Measurements from ENCODE around the gene GNAL. TPM values are rescaled to one million over a fixed set of nuclear protein-coding genes. Genes with fewer than 3 reads are reported as not detected.

GNAL gene
- total RNA-seq, 1 donor from 2014 or later: 1.1 TPM

DNA sequence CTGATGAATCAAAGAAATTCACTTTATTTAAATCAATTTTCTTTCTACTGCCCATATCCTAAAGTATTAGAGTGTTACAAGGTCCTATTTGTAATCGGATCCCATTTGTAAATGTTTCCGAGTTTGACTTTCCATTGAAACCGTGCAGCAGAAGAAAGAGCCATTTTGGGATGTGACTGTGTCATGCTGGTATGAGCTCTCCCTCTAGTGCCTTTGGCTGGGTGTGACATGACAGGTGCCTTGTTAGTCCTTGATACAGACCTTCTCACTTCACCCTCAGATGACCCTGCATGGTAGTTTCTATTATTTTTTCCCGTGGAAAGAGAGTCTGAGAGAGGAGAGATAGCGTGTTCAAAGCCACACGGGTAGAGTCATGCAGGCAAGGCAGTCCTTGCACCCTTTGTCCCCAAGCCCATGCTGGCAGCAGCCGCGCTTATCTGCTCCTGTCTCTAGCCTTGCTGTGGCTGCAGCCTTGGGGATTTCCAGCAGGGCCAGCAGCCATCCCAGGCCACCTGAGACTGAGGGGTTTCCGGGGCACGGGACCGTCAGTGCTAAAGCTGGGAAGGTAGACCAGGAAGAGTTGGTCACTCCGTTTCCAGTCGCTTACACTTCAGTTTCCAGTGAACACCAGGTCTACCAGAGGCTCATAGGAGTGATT lies 183.5 kb downstream of the GNAL start:
- Histone ChIP-seq H3K4me1 (no peaks in the 10 kb centered on the region), H3K27me3 (ENCODE audit: low read depth) (no peaks in the 10 kb centered on the region), H3K27ac (replicated peaks) (peak overlapping the region; percentile 68), H3K4me3 (no peak overlapping the region), H3K36me3 (no peaks in the 10 kb centered on the region), H3K9me3 (replicated peaks) (peaks cover 5% of the 10 kb centered on the region)
- intact Hi-C loops (cut with micrococcal nuclease): loop anchor here (10.0 kb wide), 1 partner anchor 138 kb away; no protein-coding TSS in a partner anchor
- TF ChIP-seq, protein P1, sequence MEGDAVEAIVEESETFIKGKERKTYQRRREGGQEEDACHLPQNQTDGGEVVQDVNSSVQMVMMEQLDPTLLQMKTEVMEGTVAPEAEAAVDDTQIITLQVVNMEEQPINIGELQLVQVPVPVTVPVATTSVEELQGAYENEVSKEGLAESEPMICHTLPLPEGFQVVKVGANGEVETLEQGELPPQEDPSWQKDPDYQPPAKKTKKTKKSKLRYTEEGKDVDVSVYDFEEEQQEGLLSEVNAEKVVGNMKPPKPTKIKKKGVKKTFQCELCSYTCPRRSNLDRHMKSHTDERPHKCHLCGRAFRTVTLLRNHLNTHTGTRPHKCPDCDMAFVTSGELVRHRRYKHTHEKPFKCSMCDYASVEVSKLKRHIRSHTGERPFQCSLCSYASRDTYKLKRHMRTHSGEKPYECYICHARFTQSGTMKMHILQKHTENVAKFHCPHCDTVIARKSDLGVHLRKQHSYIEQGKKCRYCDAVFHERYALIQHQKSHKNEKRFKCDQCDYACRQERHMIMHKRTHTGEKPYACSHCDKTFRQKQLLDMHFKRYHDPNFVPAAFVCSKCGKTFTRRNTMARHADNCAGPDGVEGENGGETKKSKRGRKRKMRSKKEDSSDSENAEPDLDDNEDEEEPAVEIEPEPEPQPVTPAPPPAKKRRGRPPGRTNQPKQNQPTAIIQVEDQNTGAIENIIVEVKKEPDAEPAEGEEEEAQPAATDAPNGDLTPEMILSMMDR (IDR thresholded peaks at IDR 0.05; ENCODE audit: borderline replicate concordance): peak; percentile 63
- DNase-seq: no peak

DNA sequence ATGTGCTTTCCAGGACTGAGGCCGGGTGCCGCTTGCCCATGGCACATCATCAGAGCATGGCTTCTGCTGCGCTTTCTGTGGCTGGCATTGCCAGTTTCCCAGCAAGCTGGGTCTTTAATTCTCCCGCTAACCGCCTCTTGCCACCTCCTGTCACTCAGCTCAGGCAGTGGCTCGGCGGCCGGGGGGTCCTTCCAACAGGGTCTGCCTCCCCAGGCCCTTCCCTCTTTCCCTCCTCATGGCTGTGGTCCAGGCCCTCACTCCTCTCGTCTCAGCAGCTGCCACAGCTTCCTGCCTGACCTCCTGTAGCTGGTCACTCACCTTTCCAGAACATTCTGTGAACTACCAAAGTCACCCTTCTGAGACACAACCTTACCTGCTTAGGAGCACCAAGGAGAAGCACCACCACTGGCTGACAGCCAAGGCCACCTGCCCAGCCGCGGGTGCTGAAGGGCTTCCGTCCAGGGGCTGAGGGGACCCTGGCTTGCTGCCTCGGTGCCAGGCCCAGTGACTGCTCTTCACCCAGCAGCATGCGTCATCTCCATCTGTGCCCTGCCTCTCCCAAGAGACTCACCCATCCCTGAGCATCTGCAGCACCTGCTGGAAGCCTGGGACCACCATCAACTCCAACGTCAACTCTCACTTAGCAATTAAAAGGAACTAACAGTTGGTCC lies 184.7 kb downstream of the GNAL start:
- Histone ChIP-seq H3K36me3 (no peaks in the 10 kb centered on the region), H3K27ac (replicated peaks) (no peak overlapping the region), H3K4me1 (no peaks in the 10 kb centered on the region), H3K27me3 (ENCODE audit: low read depth) (no peaks in the 10 kb centered on the region), H3K4me3 (no peak overlapping the region), H3K9me3 (replicated peaks) (peaks cover 5% of the 10 kb centered on the region)
- TF ChIP-seq, protein P1 (IDR thresholded peaks at IDR 0.05; ENCODE audit: borderline replicate concordance): no peak
- intact Hi-C loops (cut with micrococcal nuclease): loop anchor here (10.0 kb wide), 1 partner anchor 139 kb away; no protein-coding TSS in a partner anchor
- DNase-seq: no peak

DNA sequence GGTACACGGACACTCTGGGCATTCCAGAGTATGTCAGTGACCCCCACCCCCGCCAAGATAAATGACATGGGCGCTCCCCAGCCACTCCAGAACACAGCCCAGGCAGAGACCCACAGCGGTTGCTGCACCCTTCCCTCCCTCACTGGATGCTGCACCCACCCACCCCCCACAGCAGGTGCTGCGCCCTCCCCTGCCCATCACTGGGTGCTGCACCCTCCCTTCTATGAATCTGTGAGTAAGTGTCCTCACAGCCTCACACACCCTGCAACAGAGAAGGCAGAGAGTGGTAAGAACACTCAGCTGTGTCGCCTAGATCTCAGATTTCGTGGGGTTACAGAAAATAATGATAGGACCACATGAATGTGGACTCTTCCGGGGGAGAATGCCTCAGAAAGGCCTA lies 185.6 kb downstream of the GNAL start:
- H3K4me1 ChIP-seq: no peaks in the 10 kb centered on the region
- no peak overlapping the region for H3K4me3 ChIP-seq
- H3K27ac ChIP-seq (replicated peaks): no peak overlapping the region
- H3K27me3 ChIP-seq (ENCODE audit: low read depth): no peaks in the 10 kb centered on the region
- DNase-seq: no peak
- H3K9me3 ChIP-seq (replicated peaks): peaks cover 5% of the 10 kb centered on the region
- intact Hi-C loops (cut with micrococcal nuclease): loop anchor here (10.0 kb wide), 1 partner anchor 140 kb away; no protein-coding TSS in a partner anchor
- no peaks in the 10 kb centered on the region for H3K36me3 ChIP-seq
- TF ChIP-seq, protein P1 (IDR thresholded peaks at IDR 0.05; ENCODE audit: borderline replicate concordance): no peak

DNA sequence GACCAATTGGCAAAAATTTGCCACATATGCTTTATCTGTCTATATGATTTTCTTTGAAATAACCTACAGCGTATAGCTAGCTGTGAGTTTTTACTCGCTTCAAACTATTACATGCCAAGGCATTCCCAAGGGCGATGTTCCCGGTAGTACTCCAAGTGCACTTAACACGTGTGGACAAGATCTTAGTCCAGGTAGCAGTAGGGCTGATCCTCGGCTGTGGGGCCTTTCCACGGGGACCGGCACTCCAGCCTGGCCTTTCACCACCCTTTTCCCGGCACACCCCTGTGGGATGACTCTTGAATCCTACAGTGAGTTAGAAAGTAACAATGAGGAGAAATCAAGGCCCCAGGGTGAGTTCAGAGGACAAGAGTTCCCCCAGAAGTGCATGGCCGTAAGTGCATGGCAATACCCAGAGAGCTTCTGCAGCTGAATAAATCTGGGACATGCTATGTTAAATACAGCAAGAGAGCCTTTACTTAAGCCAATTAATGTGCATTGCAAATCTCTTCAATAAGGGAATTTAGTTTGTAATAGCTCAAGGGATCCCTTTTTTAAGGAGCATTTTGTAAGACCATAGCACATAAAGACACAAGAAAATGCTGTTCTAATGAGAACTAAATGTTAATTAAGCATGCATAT lies 188.6 kb downstream of the GNAL start:
- no peak overlapping the region for H3K27ac ChIP-seq (replicated peaks)
- H3K36me3 ChIP-seq: peaks cover 9% of the 10 kb centered on the region
- no peaks in the 10 kb centered on the region for H3K4me1 ChIP-seq
- intact Hi-C loops (cut with micrococcal nuclease): loop anchor here (10.0 kb wide), 1 partner anchor 143 kb away; no protein-coding TSS in a partner anchor
- TF ChIP-seq, protein P1 (IDR thresholded peaks at IDR 0.05; ENCODE audit: borderline replicate concordance): no peak
- no peaks in the 10 kb centered on the region for H3K27me3 ChIP-seq (ENCODE audit: low read depth)
- peaks cover 5% of the 10 kb centered on the region for H3K9me3 ChIP-seq (replicated peaks)
- no peak overlapping the region for H3K4me3 ChIP-seq
- DNase-seq: no peak

DNA sequence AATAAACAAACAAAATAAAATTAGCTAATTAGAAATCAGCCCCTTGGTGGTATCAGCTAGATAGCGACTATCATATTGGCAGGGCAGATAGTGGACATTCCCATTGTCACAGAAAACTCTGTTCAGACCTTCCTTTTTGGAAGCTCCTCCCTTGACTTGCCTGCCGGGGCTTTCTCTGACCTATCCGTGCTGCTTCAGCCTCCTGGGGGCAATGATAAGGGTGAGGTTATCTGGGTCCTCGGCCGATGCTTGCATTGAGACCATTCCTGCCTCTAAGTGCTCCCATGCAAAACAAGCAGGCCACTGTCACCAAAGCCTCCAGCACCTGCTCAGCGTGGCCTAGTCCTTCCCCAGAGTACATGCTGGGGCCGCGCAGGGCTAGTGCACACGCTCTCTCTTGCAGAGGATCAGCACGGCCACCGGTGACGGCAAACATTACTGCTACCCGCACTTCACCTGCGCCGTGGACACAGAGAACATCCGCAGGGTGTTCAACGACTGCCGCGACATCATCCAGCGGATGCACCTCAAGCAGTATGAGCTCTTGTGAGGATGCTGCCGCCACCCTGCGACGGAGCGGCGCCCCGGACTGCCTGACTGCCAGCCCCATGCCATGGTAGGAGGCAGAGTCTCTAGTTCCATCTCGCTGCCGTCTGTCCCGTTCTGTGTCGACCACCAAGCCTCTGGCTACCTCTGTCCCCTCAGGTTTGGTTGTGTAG lies 191.7 kb downstream of the GNAL start:
- TF ChIP-seq, protein P1 (IDR thresholded peaks at IDR 0.05; ENCODE audit: borderline replicate concordance): no peak
- Histone ChIP-seq H3K4me3 (no peak overlapping the region), H3K27ac (replicated peaks) (no peak overlapping the region), H3K9me3 (replicated peaks) (no peaks in the 10 kb centered on the region), H3K27me3 (ENCODE audit: low read depth) (no peaks in the 10 kb centered on the region), H3K36me3 (peaks cover 33% of the 10 kb centered on the region), H3K4me1 (no peaks in the 10 kb centered on the region)
- intact Hi-C loops (cut with micrococcal nuclease): no loop called here
- DNase-seq: no peak

Data from left ventricle myocardium inferior (tissue), 1 donor.